WTC11 (cell line): ENCODE results near the gene DMWD. TPM values are rescaled to one million over a fixed set of nuclear protein-coding genes. Genes with fewer than 3 reads are reported as not detected.

Source experiments
- ATAC-seq: fragments of 200-7000 bp; cut with Tn5 transposase; 2 replicates; pipeline ENCODE4 v1.10.0; 2021; ENCODE audit warnings: mild to moderate bottlenecking, moderate library complexity
- CTCF ChIA-PET: fragments of 300-600 bp; sonication (Branson Sonifier 250); formaldehyde crosslinking; loops from one replicate; lab custom pipeline; 2021; ENCODE audit warnings: antibody characterized with exemption; lab: Charles Lee
- POLR2A ChIA-PET: fragments of 350-600 bp; sonication (Branson Sonifier 250); formaldehyde crosslinking; loops from one replicate; lab custom pipeline; 2021; ENCODE audit warnings: antibody characterized with exemption; lab: Charles Lee
- DNase-seq: peaks from one replicate; pipeline ENCODE4 v3.0.0; 2021; ENCODE audit warnings: low spot score
- H3K27ac Mint-ChIP-seq: 2 replicates; pipeline ENCODE4 v1.8.0; 2021; ENCODE audit warnings: mixed read lengths
- H3K27me3 Mint-ChIP-seq: 2 replicates; pipeline ENCODE4 v1.8.0; 2021; ENCODE audit warnings: low read depth, mild to moderate bottlenecking, moderate library complexity, mixed read lengths
- H3K36me3 Mint-ChIP-seq: 2 replicates; pipeline ENCODE4 v1.8.0; 2021; ENCODE audit warnings: mixed read lengths
- H3K4me1 Mint-ChIP-seq: 2 replicates; pipeline ENCODE4 v1.8.0; 2022; ENCODE audit warnings: mixed read lengths
- H3K4me3 Mint-ChIP-seq: 2 replicates; pipeline ENCODE4 v1.8.0; 2021; ENCODE audit warnings: mild to moderate bottlenecking, moderate library complexity, mixed read lengths
- H3K9me3 Mint-ChIP-seq: 2 replicates; pipeline ENCODE4 v1.8.0; 2021; ENCODE audit warnings: mixed read lengths
- ATF1 ChIP-seq: sonication (generic); formaldehyde crosslinking; IDR thresholded peaks from 2 replicates; pipeline ENCODE4 v1.8.1; 2023; ENCODE audit warnings: mild to moderate bottlenecking, moderate library complexity, missing genetic modification reagents
- EMX1 ChIP-seq: fragments of 250-450 bp; sonication (Bioruptor Pico); IDR thresholded peaks from 2 replicates; pipeline ENCODE4 v1.8.0; 2021; ENCODE audit warnings: mild to moderate bottlenecking
- FOXJ3 ChIP-seq: sonication (generic); formaldehyde crosslinking; IDR thresholded peaks from 2 replicates; pipeline ENCODE4 v1.9.0; 2021; ENCODE audit warnings: missing genetic modification reagents, mild to moderate bottlenecking, borderline replicate concordance
- GABPB1 ChIP-seq: sonication (generic); formaldehyde crosslinking; IDR thresholded peaks from 2 replicates; pipeline ENCODE4 v1.8.1; 2023; ENCODE audit warnings: mild to moderate bottlenecking, missing genetic modification reagents
- MYBL2 ChIP-seq: sonication (generic); formaldehyde crosslinking; IDR thresholded peaks from 2 replicates; pipeline ENCODE4 v1.8.1; 2023; ENCODE audit warnings: mild to moderate bottlenecking, moderate library complexity, missing genetic modification reagents
- NFYB ChIP-seq: sonication (generic); formaldehyde crosslinking; conservative IDR thresholded peaks from 2 replicates; pipeline ENCODE4 v1.8.0; 2022; ENCODE audit warnings: low read depth, missing genetic modification reagents
- NR1H2 ChIP-seq: sonication (generic); formaldehyde crosslinking; IDR thresholded peaks from 2 replicates; pipeline ENCODE4 v1.9.0; 2021; ENCODE audit warnings: mild to moderate bottlenecking, moderate library complexity, missing genetic modification reagents
- NR3C1 ChIP-seq: sonication (generic); formaldehyde crosslinking; conservative IDR thresholded peaks from 2 replicates; pipeline ENCODE4 v1.8.1; 2023; ENCODE audit warnings: low read depth, mild to moderate bottlenecking, missing genetic modification reagents
- TEAD1 ChIP-seq: sonication (generic); formaldehyde crosslinking; IDR thresholded peaks from 2 replicates; pipeline ENCODE4 v1.8.0; 2022; ENCODE audit warnings: mild to moderate bottlenecking, missing genetic modification reagents
- ZBTB21 ChIP-seq: sonication (generic); formaldehyde crosslinking; IDR thresholded peaks from 2 replicates; pipeline ENCODE4 v1.8.1; 2023; ENCODE audit warnings: mild to moderate bottlenecking, missing genetic modification reagents, borderline replicate concordance
- ZNF263 ChIP-seq: sonication (generic); formaldehyde crosslinking; IDR thresholded peaks from 2 replicates; pipeline ENCODE4 v1.8.1; 2022; ENCODE audit warnings: low read depth, mild to moderate bottlenecking, moderate library complexity, missing genetic modification reagents
- ZNF416 ChIP-seq: fragments of 250-450 bp; sonication (Bioruptor Pico); IDR thresholded peaks from 2 replicates; pipeline ENCODE4 v1.9.0; 2021; ENCODE audit warnings: mild to moderate bottlenecking, inconsistent platforms
- ZNF423 ChIP-seq: fragments of 250-450 bp; sonication (Bioruptor Pico); IDR thresholded peaks from 2 replicates; pipeline ENCODE4 v2.1.2; 2022; ENCODE audit warnings: mild to moderate bottlenecking, moderate library complexity
- ZNF671 ChIP-seq: fragments of 250-450 bp; sonication (Bioruptor Pico); IDR thresholded peaks from 2 replicates; pipeline ENCODE4 v1.8.0; 2021; ENCODE audit warnings: mild to moderate bottlenecking
- total RNA-seq: library from RNA; stranded (reverse); gene quantifications from 3 replicates; pipeline ENCODE4 v1.2.3, GENCODE V29; 2021
- TF ChIP-seq, protein P1 (sequence below): sonication (generic); formaldehyde crosslinking; IDR thresholded peaks from 2 replicates; pipeline ENCODE4 v1.8.0; 2023; ENCODE audit warnings: missing genetic modification reagents
- TF ChIP-seq, protein P2 (sequence below): fragments of 250-450 bp; sonication (Bioruptor Pico); IDR thresholded peaks from 2 replicates; pipeline ENCODE4 v1.8.0; 2021; ENCODE audit warnings: mild to moderate bottlenecking
- TF ChIP-seq, protein P3 (sequence below): sonication (generic); formaldehyde crosslinking; IDR thresholded peaks from 2 replicates; pipeline ENCODE4 v1.8.1; 2023; ENCODE audit warnings: mild to moderate bottlenecking, missing genetic modification reagents
- TF ChIP-seq, protein P4 (sequence below): sonication (generic); formaldehyde crosslinking; IDR thresholded peaks from 2 replicates; pipeline ENCODE4 v1.8.0; 2022; ENCODE audit warnings: missing genetic modification reagents
- TF ChIP-seq, protein P5 (sequence below): sonication (generic); formaldehyde crosslinking; IDR thresholded peaks from 2 replicates; pipeline ENCODE4 v1.8.1; 2022; ENCODE audit warnings: mild to moderate bottlenecking, moderate library complexity, missing genetic modification reagents

The DMWD gene
- total RNA-seq, 1 experiment from 2014 or later = 60.7 TPM

DNA sequence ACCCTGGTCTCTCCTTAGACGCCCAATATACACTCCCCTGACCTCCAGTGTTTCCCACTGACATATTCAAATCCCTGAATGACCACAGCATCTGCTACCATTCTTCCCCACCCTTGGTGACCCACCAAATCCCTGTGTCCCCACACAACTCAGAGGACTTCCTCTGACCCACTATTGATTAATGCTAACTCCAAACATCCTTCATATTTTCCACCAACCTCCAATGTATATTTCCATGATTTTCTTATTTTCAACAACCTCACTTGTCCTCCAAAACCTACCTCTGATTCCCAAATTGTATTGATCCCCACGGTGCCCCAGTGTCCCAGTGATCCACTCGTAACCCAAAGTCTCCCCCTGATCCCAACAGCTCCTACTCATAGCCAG lies 526 bp upstream of the DMWD start (continued):
- TF ChIP-seq, protein P1, sequence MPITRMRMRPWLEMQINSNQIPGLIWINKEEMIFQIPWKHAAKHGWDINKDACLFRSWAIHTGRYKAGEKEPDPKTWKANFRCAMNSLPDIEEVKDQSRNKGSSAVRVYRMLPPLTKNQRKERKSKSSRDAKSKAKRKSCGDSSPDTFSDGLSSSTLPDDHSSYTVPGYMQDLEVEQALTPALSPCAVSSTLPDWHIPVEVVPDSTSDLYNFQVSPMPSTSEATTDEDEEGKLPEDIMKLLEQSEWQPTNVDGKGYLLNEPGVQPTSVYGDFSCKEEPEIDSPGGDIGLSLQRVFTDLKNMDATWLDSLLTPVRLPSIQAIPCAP = no peak

DNA sequence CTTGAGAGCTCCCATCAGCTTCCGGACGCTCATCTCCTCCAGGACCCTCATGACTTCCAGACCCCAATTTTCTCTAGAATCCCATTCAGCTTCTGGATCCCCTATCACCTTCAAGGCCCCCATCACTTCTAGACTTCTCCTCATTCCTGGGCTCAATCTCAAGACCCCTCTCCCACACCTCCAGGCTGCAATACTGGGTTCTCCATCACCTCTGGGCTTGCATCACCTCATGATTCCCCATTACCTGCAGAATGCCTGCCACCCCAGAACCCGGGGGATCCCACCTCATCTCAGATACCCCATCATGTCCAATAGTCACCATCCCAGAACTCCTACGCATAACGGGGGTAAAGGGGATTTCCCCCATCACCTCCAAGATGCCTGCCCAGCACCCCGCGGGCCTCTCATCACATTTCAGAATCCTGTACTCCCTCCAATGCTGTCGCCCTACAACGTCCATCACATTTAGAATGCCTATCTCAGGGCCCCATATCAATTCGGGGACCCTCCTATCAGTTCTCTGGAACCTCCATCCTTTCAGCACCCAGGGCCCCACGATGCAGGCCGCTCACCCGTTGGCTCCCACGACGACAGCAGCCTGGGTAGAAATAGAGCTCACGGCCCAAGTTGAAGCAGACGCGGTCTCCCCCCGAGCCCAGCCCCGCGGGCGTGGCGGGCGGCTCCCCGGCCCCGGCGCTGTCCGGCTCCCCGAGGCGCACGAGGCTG lies 738 bp downstream of the DMWD start:
- Mint-ChIP-seq H3K27me3 (peaks cover 30% of the 10 kb centered on the region), H3K36me3 (peaks cover 27% of the 10 kb centered on the region), H3K4me3 (peak overlapping the region; percentile 91)
- no peak for DNase-seq
- POLR2A ChIA-PET = interaction anchor here (1.2 kb wide), 1 partner anchor 9 kb away, joined by 6 read pairs; the partner anchor contains the start of gene DMPK
- TF ChIP-seq FOXJ3 (CRISPR knock-in tag) (no peak), ZNF416 (no peak), NFYB (CRISPR knock-in tag) (no peak), ZNF263 (no peak), TEAD1 (CRISPR knock-in tag) (no peak), MYBL2 (no peak)
- TF ChIP-seq, protein P2, sequence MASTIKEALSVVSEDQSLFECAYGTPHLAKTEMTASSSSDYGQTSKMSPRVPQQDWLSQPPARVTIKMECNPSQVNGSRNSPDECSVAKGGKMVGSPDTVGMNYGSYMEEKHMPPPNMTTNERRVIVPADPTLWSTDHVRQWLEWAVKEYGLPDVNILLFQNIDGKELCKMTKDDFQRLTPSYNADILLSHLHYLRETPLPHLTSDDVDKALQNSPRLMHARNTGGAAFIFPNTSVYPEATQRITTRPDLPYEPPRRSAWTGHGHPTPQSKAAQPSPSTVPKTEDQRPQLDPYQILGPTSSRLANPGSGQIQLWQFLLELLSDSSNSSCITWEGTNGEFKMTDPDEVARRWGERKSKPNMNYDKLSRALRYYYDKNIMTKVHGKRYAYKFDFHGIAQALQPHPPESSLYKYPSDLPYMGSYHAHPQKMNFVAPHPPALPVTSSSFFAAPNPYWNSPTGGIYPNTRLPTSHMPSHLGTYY (CRISPR knock-in tag) = no peak
- TF ChIP-seq, protein P3, sequence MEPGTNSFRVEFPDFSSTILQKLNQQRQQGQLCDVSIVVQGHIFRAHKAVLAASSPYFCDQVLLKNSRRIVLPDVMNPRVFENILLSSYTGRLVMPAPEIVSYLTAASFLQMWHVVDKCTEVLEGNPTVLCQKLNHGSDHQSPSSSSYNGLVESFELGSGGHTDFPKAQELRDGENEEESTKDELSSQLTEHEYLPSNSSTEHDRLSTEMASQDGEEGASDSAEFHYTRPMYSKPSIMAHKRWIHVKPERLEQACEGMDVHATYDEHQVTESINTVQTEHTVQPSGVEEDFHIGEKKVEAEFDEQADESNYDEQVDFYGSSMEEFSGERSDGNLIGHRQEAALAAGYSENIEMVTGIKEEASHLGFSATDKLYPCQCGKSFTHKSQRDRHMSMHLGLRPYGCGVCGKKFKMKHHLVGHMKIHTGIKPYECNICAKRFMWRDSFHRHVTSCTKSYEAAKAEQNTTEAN = no peak
- TF ChIP-seq, protein P4, sequence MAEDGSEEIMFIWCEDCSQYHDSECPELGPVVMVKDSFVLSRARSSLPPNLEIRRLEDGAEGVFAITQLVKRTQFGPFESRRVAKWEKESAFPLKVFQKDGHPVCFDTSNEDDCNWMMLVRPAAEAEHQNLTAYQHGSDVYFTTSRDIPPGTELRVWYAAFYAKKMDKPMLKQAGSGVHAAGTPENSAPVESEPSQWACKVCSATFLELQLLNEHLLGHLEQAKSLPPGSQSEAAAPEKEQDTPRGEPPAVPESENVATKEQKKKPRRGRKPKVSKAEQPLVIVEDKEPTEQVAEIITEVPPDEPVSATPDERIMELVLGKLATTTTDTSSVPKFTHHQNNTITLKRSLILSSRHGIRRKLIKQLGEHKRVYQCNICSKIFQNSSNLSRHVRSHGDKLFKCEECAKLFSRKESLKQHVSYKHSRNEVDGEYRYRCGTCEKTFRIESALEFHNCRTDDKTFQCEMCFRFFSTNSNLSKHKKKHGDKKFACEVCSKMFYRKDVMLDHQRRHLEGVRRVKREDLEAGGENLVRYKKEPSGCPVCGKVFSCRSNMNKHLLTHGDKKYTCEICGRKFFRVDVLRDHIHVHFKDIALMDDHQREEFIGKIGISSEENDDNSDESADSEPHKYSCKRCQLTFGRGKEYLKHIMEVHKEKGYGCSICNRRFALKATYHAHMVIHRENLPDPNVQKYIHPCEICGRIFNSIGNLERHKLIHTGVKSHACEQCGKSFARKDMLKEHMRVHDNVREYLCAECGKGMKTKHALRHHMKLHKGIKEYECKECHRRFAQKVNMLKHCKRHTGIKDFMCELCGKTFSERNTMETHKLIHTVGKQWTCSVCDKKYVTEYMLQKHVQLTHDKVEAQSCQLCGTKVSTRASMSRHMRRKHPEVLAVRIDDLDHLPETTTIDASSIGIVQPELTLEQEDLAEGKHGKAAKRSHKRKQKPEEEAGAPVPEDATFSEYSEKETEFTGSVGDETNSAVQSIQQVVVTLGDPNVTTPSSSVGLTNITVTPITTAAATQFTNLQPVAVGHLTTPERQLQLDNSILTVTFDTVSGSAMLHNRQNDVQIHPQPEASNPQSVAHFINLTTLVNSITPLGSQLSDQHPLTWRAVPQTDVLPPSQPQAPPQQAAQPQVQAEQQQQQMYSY = no peak
- TF ChIP-seq, protein P5, sequence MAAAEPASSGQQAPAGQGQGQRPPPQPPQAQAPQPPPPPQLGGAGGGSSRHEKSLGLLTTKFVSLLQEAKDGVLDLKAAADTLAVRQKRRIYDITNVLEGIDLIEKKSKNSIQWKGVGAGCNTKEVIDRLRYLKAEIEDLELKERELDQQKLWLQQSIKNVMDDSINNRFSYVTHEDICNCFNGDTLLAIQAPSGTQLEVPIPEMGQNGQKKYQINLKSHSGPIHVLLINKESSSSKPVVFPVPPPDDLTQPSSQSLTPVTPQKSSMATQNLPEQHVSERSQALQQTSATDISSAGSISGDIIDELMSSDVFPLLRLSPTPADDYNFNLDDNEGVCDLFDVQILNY (CRISPR knock-in tag) = no peak
- TF ChIP-seq, protein P1 = no peak
- TF ChIP-seq, all 79 proteins: peak for 0
- no peak; the same call in 1 of the 2 replicates for ATAC-seq
- Mint-ChIP-seq H3K9me3 (no peaks in the 10 kb centered on the region), H3K4me1 (peaks cover 17% of the 10 kb centered on the region), H3K27ac (peak overlapping the region; percentile 61)
- CTCF ChIA-PET = interaction anchor here (0.9 to 4.9 kb wide), 5 partner anchors 9 to 72 kb away, joined by 3 to 43 read pairs (median 12); partner anchors contain the start of genes DMPK, FOXA3, SIX5 and SYMPK

DNA sequence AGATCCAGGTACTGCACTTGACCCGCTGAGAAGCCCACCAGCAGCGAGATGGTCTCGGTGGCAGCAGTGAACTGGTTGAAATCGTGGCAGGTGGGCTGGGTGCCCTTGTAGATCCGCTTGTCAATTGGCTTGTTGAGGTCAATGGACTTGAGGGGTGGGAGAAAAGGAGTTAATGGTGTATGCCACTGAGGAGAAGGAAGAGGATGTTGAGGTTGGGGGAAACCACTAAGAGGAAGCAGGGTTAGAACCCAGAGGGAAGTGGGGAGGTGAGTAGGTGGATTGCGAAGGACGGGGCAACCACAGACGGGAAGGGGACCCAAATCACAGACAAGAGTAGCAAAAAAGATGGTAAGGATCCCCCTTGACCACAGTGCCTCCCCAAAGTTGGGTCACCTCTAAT lies 1.7 kb downstream of the DMWD start:
- Mint-ChIP-seq H3K4me1 (peaks cover 17% of the 10 kb centered on the region), H3K27ac (no peak overlapping the region; the same call in 1 of the 2 replicates), H3K27me3 (peaks cover 21% of the 10 kb centered on the region), H3K9me3 (no peaks in the 10 kb centered on the region), H3K4me3 (peak overlapping the region; percentile 91), H3K36me3 (peaks cover 32% of the 10 kb centered on the region)
- ATAC-seq = no peak
- ChIA-PET CTCF (interaction anchor here (0.9 to 2.6 kb wide), 3 partner anchors 8 to 21 kb away, joined by 3 to 12 read pairs (median 4); partner anchors contain the start of gene DMPK), POLR2A (no interaction called here)
- DNase-seq = no peak
- no peak for TF ChIP-seq NR3C1 (CRISPR knock-in tag)
- TF ChIP-seq EMX1 = no peak
- TF ChIP-seq, protein P3 = no peak
- no peak for TF ChIP-seq ATF1
- no peak for TF ChIP-seq NR1H2
- no peak for TF ChIP-seq GABPB1 (CRISPR knock-in tag)
- no peak for TF ChIP-seq ZNF671 (CRISPR knock-in tag)
- no peak for TF ChIP-seq ZBTB21
- TF ChIP-seq ZNF423 (CRISPR knock-in tag) = no peak
- TF ChIP-seq, protein P5 (CRISPR knock-in tag) = no peak
